GM21381 (cell line): ENCODE measurements around the gene PRR15.
"Not testable (repeated sequence)": the region's sequence is repeated elsewhere in the genome, so short reads cannot be mapped to it uniquely, and the experiment has no call there.

Experiments
- ATAC-seq: cut with Tn5 transposase; IDR thresholded peaks from one replicate; pipeline ENCODE4 v1.9.1; 2021; ENCODE audit warnings: mild to moderate bottlenecking, moderate library complexity; ENCODE audit not compliant: unreplicated experiment

The PRR15 gene

GRCh38 chr7:29563590-29564495 is at the start of gene PRR15:
TSS of gene PRR15 (plus strand) at chr7:29563835. CDS start at chr7:29566330, 2,495 bp downstream.
- ATAC-seq, result no peak

GRCh38 chr7:29516491-29516890 is 47.1 kb upstream of the PRR15 start:
- no peak for ATAC-seq

GRCh38 chr7:29518616-29519015 is 45.0 kb upstream of the PRR15 start:
- ATAC-seq, result no peak

GRCh38 chr7:29523728-29524127 is 39.9 kb upstream of the PRR15 start:
- no peak for ATAC-seq

GRCh38 chr7:29527505-29528108 is 36.0 kb upstream of the PRR15 start:
- no peak for ATAC-seq

GRCh38 chr7:29528526-29528925 is 35.1 kb upstream of the PRR15 start:
- not testable (repeated sequence) for ATAC-seq

- ATAC-seq, result no peak
Measured at GRCh38 chr7:29538389-29538788, 25.2 kb upstream of the PRR15 start.

- no peak for ATAC-seq
Measured at GRCh38 chr7:29539471-29539870, 24.2 kb upstream of the PRR15 start.

DNA sequence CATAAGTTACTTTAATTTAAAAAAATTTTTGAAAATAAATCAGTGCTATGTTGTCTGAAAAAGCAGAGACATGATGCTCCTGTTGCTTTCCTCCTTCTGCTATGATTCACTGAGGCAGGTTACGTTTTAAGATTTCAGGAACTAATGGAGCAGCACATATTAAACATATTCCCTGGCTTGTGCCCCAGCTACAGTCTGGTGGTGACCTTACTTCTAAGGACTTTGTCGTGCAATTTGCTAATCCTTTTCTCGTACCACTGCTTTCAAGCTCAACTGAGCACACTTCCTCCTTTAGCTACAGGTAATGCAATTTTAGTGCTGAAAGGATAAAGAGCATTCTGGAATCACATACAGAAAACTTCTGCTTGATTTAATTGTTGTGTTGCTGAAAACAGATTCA is 16.2 kb upstream of the PRR15 start:
- no peak for ATAC-seq

DNA sequence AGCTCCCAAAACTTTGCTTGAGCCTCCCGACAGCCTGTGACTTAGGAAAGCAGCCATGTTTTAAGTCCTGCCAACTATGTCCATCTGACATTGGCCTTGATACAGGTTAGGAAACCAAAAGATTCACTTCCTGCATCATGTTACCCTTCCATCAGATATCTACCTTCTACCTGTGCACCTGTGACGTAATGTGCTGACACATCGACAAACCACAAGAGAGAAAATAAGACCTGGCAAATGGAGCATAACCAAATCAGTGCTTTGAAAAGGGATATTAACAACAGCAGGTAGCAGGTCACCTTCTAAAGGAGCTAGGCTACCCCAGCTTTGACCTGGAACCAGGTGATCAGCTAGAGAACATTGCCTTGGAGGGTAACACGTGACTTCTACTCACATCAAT is 14.8 kb upstream of the PRR15 start:
- no peak for ATAC-seq

- ATAC-seq, result no peak
Measured at GRCh38 chr7:29552392-29552791, 11.2 kb upstream of the PRR15 start.

DNA sequence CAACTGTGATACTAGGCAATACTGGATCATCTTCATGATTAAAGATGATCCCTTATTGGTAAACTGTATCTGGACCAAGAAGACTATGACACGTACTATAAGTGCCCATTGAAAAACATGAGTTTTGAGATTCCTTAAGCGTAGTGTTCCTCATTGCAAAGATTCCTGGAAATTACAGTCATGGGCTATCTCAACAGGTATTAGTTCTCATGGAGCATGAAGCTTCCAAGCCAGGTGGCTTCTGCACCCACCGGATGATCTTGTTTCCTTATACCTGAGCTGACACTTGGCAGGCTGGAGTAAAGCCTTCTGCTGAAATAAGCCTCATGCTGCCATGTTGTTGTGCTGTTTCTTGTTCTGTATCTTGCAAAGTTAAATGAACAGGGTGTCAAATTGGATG is 8.6 kb upstream of the PRR15 start:
- ATAC-seq, result no peak

GRCh38 chr7:29556405-29557195 is 7.0 kb upstream of the PRR15 start:
- ATAC-seq, result no peak

DNA sequence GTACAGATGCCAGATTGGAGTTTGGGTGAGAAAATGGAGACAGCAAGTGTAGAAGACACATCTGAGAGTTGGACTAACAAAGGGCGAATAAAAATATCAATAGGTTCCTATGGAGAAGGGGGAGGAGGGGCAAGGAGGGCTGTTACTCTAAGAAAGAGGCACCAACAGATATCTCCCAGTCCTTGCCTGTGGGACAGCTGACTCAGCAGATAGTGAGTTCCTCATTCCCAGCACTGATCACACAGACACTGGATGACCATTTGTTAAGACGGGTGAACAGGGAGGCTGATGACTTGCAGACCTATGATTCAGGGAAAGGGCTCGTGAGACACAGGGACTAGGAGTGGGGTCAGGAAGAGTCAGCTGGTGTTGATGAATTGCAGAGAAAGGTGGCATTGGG is 5.7 kb upstream of the PRR15 start:
- ATAC-seq, result no peak

- ATAC-seq, result no peak
Measured at GRCh38 chr7:29561271-29561670, 2.4 kb upstream of the PRR15 start.

GRCh38 chr7:29562307-29562706 is 1.3 kb upstream of the PRR15 start:
- ATAC-seq, result no peak

- no peak for ATAC-seq
Measured at GRCh38 chr7:29564496-29565223, 1.0 kb downstream of the PRR15 start.

GRCh38 chr7:29565224-29565630 is 1.6 kb downstream of the PRR15 start:
- ATAC-seq, result no peak

DNA sequence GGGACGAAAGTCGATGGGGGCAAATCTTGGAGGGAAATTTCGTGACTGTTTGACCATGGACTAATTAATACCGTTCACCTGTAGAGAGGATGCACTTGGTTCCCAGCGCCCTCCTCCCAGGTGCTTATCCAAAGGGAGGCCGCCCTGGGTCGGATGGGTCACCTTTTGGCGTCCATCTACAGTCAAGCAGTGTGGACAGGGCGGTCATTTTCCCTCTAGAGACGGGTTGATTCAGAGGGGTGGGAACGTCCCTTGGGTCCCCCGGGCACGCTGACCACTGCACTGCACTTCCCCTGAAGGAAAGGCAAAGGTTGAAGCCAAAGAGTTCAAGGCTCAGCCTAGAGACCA is 2.0 kb downstream of the PRR15 start:
- ATAC-seq, result no peak

GRCh38 chr7:29565982-29566746 is 2.5 kb downstream of the PRR15 start:
- no peak for ATAC-seq
